ENCODE data around the gene FEM1B. TPM values are rescaled to one million over a fixed set of nuclear protein-coding genes. Genes with fewer than 3 reads are reported as not detected.

Gene FEM1B
- total RNA-seq, 4 donors from 2014 or later, result 53.1 to 71.5 (median 56.5) TPM

- TF ChIP-seq EP300 (IDR thresholded peaks at IDR 0.05), result no peak
- TF ChIP-seq CTCF (IDR thresholded peaks at IDR 0.05), result no peak
- no peak for TF ChIP-seq POLR2A (IDR thresholded peaks at IDR 0.05; ENCODE audit: low read depth)
- no peak for TF ChIP-seq POLR2AphosphoS5 (IDR thresholded peaks at IDR 0.05)
- H3K27ac ChIP-seq (replicated peaks in 1 of 4), result no peak overlapping the region
- H3K27me3 ChIP-seq, result no peaks in the 10 kb centered on the region
- H3K36me3 ChIP-seq, result no peaks in the 10 kb centered on the region
- no peak overlapping the region for H3K4me3 ChIP-seq
- no peak for DNase-seq (ENCODE audit: extremely low spot score)
- H3K4me1 ChIP-seq, result no peaks in the 10 kb centered on the region
- intact Hi-C loops (cut with DNase I), result no loop called here
- H3K9me3 ChIP-seq, result no peaks in the 10 kb centered on the region
- 64% methylated on average over 5 of the region's 5 CpGs for WGBS
Measured at GRCh38 chr15:68262514-68263356, 14.8 kb upstream of the FEM1B start.

GRCh38 chr15:68264282-68264681 is 13.3 kb upstream of the FEM1B start:
- intact Hi-C loops (cut with DNase I), result no loop called here
- Histone ChIP-seq H3K36me3 (no peaks in the 10 kb centered on the region), H3K27me3 (no peaks in the 10 kb centered on the region), H3K4me1 (no peaks in the 10 kb centered on the region), H3K9me3 (no peaks in the 10 kb centered on the region), H3K27ac (replicated peaks in 1 of 4) (no peak overlapping the region), H3K4me3 (no peak overlapping the region)
- WGBS, result 73% methylated on average over 2 of the region's 2 CpGs
- no peak for TF ChIP-seq EP300 (IDR thresholded peaks at IDR 0.05)
- no peak for DNase-seq (ENCODE audit: extremely low spot score)

GRCh38 chr15:68265081-68265480 is 12.5 kb upstream of the FEM1B start:
- TF ChIP-seq POLR2A (IDR thresholded peaks at IDR 0.05; ENCODE audit: low read depth) (no peak), CTCF (IDR thresholded peaks at IDR 0.05) (no peak), POLR2AphosphoS5 (IDR thresholded peaks at IDR 0.05) (no peak), EP300 (IDR thresholded peaks at IDR 0.05) (no peak)
- Histone ChIP-seq H3K36me3 (no peaks in the 10 kb centered on the region), H3K4me1 (no peaks in the 10 kb centered on the region), H3K9me3 (no peaks in the 10 kb centered on the region), H3K4me3 (no peak overlapping the region), H3K27me3 (no peaks in the 10 kb centered on the region), H3K27ac (replicated peaks in 1 of 4) (no peak overlapping the region)
- intact Hi-C loops (cut with DNase I), result no loop called here
- 72% methylated on average over 4 of the region's 4 CpGs for WGBS
- DNase-seq (ENCODE audit: extremely low spot score), result no peak

GRCh38 chr15:68265674-68266073 is 11.9 kb upstream of the FEM1B start:
- peaks cover 0 to 2% (median 1%) of the 10 kb centered on the region in 4 donors for H3K4me1 ChIP-seq
- TF ChIP-seq POLR2AphosphoS5 (IDR thresholded peaks at IDR 0.05) (no peak), EP300 (IDR thresholded peaks at IDR 0.05) (no peak), CTCF (IDR thresholded peaks at IDR 0.05) (no peak), POLR2A (IDR thresholded peaks at IDR 0.05; ENCODE audit: low read depth) (no peak)
- no peaks in the 10 kb centered on the region for H3K27me3 ChIP-seq

GRCh38 chr15:68268405-68268804 is 9.1 kb upstream of the FEM1B start:
- 33% methylated on average over 3 of the region's 3 CpGs for WGBS
- Histone ChIP-seq H3K4me1 (peaks cover 9 to 29% (median 28%) of the 10 kb centered on the region in 4 donors), H3K27ac (replicated peaks in 1 of 4) (no peak overlapping the region), H3K27me3 (no peaks in the 10 kb centered on the region), H3K4me3 (no peak overlapping the region), H3K36me3 (no peaks in the 10 kb centered on the region), H3K9me3 (no peaks in the 10 kb centered on the region)
- no peak for TF ChIP-seq CTCF (IDR thresholded peaks at IDR 0.05)
- TF ChIP-seq POLR2AphosphoS5 (IDR thresholded peaks at IDR 0.05), result no peak
- TF ChIP-seq POLR2A (IDR thresholded peaks at IDR 0.05; ENCODE audit: low read depth), result no peak
- TF ChIP-seq EP300 (IDR thresholded peaks at IDR 0.05), result no peak
- DNase-seq (ENCODE audit: extremely low spot score), result no peak
- intact Hi-C loops (cut with DNase I), result no loop called here

More at GRCh38 chr15:68265674-68266073, 11.9 kb upstream of the FEM1B start:
- Histone ChIP-seq H3K9me3 (no peaks in the 10 kb centered on the region), H3K4me3 (no peak overlapping the region), H3K36me3 (no peaks in the 10 kb centered on the region), H3K27ac (replicated peaks in 1 of 4) (no peak overlapping the region)
- DNase-seq (ENCODE audit: extremely low spot score), result no peak
- WGBS, result 79% methylated on average over 3 of the region's 3 CpGs
- intact Hi-C loops (cut with DNase I), result no loop called here

Data from esophagus muscularis mucosa (tissue), 4 donors.